Breast epithelium (tissue), 3 donors: ENCODE data around the gene ACACB.

Experiments
- POLR2A ChIP-seq: fragments of 450-650 bp; IDR thresholded peaks from one replicate; pipeline ENCODE4 v1.6.1; 2016; ENCODE audit warnings: antibody characterized with exemption, mild to moderate bottlenecking, moderate library complexity
- POLR2AphosphoS5 ChIP-seq, 3 donors: sonication (generic); formaldehyde crosslinking; IDR thresholded peaks; one replicate each; pipeline ENCODE4 v1.6.1; 2017; ENCODE audit warnings: antibody characterized with exemption in 3 of 3
- TF ChIP-seq, protein P1 (sequence below), 3 donors: fragments of 450-650 bp; IDR thresholded peaks; one replicate each; pipeline ENCODE4 v1.5.1; 2016 to 2017; ENCODE audit warnings: antibody characterized with exemption in 3 of 3, mild to moderate bottlenecking in 3 of 3, moderate library complexity in 3 of 3

DNA sequence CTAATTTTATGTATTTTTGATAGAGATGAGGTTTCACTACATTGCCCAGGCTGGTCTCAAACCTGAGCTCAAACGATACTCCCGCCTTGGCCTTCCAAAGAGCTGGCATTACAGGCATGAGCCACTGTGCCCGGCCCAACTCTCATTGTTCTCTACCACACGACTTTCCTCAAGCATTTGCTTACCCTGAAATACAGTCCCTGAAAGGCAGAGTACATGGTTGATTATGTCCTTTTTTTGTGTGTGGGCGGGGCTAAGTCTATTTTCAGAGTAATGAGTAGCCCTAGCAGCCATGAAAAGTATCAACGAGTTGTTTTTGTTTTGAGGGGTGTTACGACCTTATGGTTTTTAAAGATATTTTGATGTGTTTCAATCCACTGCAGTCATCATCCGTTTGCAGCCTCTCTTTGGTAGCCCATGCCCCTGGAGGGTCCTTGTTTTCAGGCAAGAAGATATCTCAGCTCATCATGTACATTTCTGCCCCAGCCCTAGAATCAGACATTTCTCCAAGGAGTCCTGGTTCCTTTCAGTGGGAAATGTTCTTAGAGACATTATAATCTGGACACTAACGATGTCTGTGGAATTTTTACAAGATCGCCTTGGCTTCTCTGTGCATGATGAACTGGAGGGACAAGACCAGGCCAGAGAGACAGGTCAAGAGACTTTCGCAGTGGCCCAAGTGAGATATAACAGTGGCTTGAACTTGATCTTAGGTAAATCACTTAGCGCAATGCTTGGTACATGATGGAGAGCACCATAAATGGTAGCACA lies 8.7 kb downstream of the ACACB start:
- TF ChIP-seq, protein P1, sequence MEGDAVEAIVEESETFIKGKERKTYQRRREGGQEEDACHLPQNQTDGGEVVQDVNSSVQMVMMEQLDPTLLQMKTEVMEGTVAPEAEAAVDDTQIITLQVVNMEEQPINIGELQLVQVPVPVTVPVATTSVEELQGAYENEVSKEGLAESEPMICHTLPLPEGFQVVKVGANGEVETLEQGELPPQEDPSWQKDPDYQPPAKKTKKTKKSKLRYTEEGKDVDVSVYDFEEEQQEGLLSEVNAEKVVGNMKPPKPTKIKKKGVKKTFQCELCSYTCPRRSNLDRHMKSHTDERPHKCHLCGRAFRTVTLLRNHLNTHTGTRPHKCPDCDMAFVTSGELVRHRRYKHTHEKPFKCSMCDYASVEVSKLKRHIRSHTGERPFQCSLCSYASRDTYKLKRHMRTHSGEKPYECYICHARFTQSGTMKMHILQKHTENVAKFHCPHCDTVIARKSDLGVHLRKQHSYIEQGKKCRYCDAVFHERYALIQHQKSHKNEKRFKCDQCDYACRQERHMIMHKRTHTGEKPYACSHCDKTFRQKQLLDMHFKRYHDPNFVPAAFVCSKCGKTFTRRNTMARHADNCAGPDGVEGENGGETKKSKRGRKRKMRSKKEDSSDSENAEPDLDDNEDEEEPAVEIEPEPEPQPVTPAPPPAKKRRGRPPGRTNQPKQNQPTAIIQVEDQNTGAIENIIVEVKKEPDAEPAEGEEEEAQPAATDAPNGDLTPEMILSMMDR (IDR thresholded peaks at IDR 0.05): no peak
- no peak for TF ChIP-seq POLR2A
- TF ChIP-seq POLR2AphosphoS5 (IDR thresholded peaks at IDR 0.05): no peak
